ENCODE results near the gene GAS6. TPM values are rescaled to one million over a fixed set of nuclear protein-coding genes. Genes with fewer than 3 reads are reported as not detected.

The GAS6 gene
- total RNA-seq, 1 donor from 2014 or later = 70.0 TPM

- no peak for TF ChIP-seq CTCF (IDR thresholded peaks at IDR 0.05; ENCODE audit: insufficient read depth, low read length, severe bottlenecking)
- no peak overlapping the region for H3K4me3 ChIP-seq (ENCODE audit: low read depth, low read length)
- peak; percentile 86 for FAIRE-seq
Observed at GRCh38 chr13:113815151-113816058, 48.5 kb downstream of the GAS6 start.

GRCh38 chr13:113814435-113814821 lies 49.4 kb downstream of the GAS6 start:
- no peak for TF ChIP-seq CTCF (IDR thresholded peaks at IDR 0.05; ENCODE audit: insufficient read depth, low read length, severe bottlenecking)
- Histone ChIP-seq H3K36me3 (ENCODE audit: control insufficient read depth, insufficient read depth, low read length) (no peaks in the 10 kb centered on the region), H3K4me3 (ENCODE audit: low read depth, low read length) (no peak overlapping the region), H3K27me3 (ENCODE audit: control insufficient read depth, insufficient read depth, low read length) (no peaks in the 10 kb centered on the region)
- DNase-seq (ENCODE audit: low read depth) = no peak
- no peak for FAIRE-seq

More at GRCh38 chr13:113815151-113816058, 48.5 kb downstream of the GAS6 start:
- H3K27me3 ChIP-seq (ENCODE audit: control insufficient read depth, insufficient read depth, low read length) = no peaks in the 10 kb centered on the region
- H3K36me3 ChIP-seq (ENCODE audit: control insufficient read depth, insufficient read depth, low read length) = no peaks in the 10 kb centered on the region
- DNase-seq (ENCODE audit: low read depth) = no peak

GRCh38 chr13:113813749-113814434 lies 50.0 kb downstream of the GAS6 start:
- no peaks in the 10 kb centered on the region for H3K27me3 ChIP-seq (ENCODE audit: control insufficient read depth, insufficient read depth, low read length)
- FAIRE-seq (no peak), DNase-seq (ENCODE audit: low read depth) (no peak)
- H3K36me3 ChIP-seq (ENCODE audit: control insufficient read depth, insufficient read depth, low read length) = no peaks in the 10 kb centered on the region
- no peak overlapping the region for H3K4me3 ChIP-seq (ENCODE audit: low read depth, low read length)
- no peak for TF ChIP-seq CTCF (IDR thresholded peaks at IDR 0.05; ENCODE audit: insufficient read depth, low read length, severe bottlenecking)

DNA sequence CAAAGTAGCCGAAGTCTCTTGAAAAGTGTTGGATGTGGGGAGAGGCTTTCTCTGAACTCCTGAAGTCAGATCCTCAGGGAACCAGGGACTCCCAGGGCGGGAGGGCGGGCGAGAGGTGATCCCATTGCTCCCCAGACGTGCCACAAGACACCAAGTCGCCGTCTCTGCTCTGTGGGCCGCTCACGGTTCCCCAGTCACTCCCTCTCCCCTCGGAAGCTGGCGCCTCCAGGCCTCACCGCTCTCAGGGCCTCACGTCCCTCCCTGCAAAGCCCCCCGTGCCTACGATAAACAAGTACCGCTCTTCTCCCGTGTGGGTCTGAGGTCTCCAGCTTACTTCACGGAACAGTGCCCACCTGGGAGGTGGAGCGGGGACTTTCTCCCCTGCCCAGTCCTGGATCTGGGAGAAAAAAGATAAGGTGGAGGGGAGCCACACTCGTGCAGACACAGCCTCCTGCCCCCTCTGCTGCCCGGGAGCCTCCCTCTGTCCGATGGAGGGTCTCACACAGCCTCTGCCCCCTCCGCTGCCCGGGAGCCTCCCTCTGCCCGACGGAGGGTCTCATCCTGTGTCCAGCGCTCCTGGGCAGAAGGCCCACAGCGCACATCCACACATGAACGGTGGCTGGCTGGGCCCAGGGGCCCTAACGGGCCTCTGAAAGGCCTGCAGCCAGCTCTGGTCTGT lies 50.7 kb downstream of the GAS6 start:
- Histone ChIP-seq H3K4me3 (ENCODE audit: low read depth, low read length) (no peak overlapping the region), H3K36me3 (ENCODE audit: control insufficient read depth, insufficient read depth, low read length) (no peaks in the 10 kb centered on the region), H3K27me3 (ENCODE audit: control insufficient read depth, insufficient read depth, low read length) (no peaks in the 10 kb centered on the region)
- DNase-seq (ENCODE audit: low read depth) = no peak
- no peak for TF ChIP-seq CTCF (IDR thresholded peaks at IDR 0.05; ENCODE audit: insufficient read depth, low read length, severe bottlenecking)
- FAIRE-seq = no peak

- FAIRE-seq = no peak
- no peak for TF ChIP-seq CTCF (IDR thresholded peaks at IDR 0.05; ENCODE audit: insufficient read depth, low read length, severe bottlenecking)
- DNase-seq (ENCODE audit: low read depth) = no peak
Observed at GRCh38 chr13:113812178-113813040, 51.5 kb downstream of the GAS6 start.

More at GRCh38 chr13:113812178-113813040, 51.5 kb downstream of the GAS6 start:
- H3K36me3 ChIP-seq (ENCODE audit: control insufficient read depth, insufficient read depth, low read length) = no peaks in the 10 kb centered on the region
- H3K27me3 ChIP-seq (ENCODE audit: control insufficient read depth, insufficient read depth, low read length) = no peaks in the 10 kb centered on the region
- no peak overlapping the region for H3K4me3 ChIP-seq (ENCODE audit: low read depth, low read length)
